T-helper 1 cell treated with Interleukin-12 subunit alpha and Interleukin-12 subunit beta and Interleukin-4 antibody, amounts not matched to agents 30 μg/mL and 1 μg/mL, for 36 hours (primary cell): ENCODE data around the gene GRIFIN.

Source experiments
- H3K27ac Mint-ChIP-seq: one replicate; pipeline ENCODE4 v1.8.0; 2021; ENCODE audit warnings: mild to moderate bottlenecking, mixed read lengths
- H3K27me3 Mint-ChIP-seq: one replicate; pipeline ENCODE4 v1.8.0; 2021; ENCODE audit warnings: low read depth, mixed read lengths
- H3K36me3 Mint-ChIP-seq: one replicate; pipeline ENCODE4 v1.8.0; 2021; ENCODE audit warnings: low read depth, mixed read lengths
- H3K4me1 Mint-ChIP-seq: one replicate; pipeline ENCODE4 v1.8.0; 2021; ENCODE audit warnings: low read depth, mixed read lengths
- H3K4me3 Mint-ChIP-seq: one replicate; pipeline ENCODE4 v1.8.0; 2021; ENCODE audit warnings: mild to moderate bottlenecking, moderate library complexity, mixed read lengths
- H3K9me3 Mint-ChIP-seq: one replicate; pipeline ENCODE4 v1.8.0; 2021; ENCODE audit warnings: mixed read lengths

The GRIFIN gene

DNA sequence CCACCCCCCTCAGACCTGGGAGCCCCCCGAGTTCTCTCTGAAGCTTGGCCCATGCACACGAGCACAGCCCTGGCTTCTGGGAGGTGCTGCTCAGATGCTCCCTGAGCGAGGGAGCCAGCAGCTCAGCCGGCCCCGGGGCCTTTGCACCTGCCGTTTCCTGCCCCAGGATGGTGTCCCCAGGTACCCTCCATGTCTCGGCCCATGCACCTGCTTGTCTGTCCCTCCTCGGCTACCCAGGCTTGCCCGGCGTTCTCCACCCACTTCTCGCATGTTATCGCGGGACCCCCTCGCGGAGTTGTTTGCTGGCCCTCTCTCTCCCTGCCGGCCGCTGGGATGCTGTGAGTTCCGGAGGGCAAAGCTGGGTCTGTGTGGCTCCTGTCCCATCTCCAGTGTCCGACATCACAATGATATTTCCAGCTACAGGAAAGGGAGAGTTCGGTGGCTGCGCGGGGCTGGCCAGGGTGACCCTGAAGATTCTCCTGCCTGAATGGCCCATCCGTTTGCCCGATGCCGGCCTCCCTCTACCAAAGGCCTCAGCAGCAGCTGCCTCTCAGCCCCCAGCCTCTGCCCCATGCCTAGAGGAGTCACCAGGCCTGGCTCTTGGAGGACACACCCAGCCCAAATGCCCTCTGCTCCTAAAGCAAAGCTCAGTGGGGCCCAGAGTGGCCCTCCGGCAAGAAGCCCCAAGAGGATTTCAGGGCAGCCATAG is 31.2 kb upstream of the GRIFIN start:
- Mint-ChIP-seq H3K27me3 (no peaks in the 10 kb centered on the region), H3K4me3 (no peak overlapping the region), H3K9me3 (no peaks in the 10 kb centered on the region), H3K36me3 (no peaks in the 10 kb centered on the region), H3K27ac (no peak overlapping the region), H3K4me1 (peaks cover 24% of the 10 kb centered on the region)

DNA sequence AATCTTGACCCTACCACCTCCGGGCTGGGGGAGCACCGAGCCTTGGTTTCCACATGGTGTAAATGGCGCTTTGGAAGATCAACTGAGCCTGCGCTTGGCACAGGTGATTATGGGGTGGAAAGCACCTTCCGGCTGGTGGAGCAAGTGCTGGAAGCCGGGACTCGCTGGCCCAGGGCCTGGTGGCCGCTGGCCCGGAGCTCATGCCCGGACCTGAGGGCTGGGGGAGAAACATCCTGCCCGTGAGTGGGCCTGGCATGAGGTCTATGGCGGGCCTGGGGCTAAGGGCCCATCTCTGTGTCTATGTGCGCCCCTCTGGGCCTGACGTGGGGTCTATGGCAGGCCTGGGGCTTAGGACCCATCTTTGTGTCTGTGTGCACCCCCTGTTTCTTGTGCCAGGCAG is 29.2 kb upstream of the GRIFIN start:
- no peak overlapping the region for H3K27ac Mint-ChIP-seq
- no peaks in the 10 kb centered on the region for H3K36me3 Mint-ChIP-seq
- H3K9me3 Mint-ChIP-seq, result no peaks in the 10 kb centered on the region
- no peak overlapping the region for H3K4me3 Mint-ChIP-seq
- H3K4me1 Mint-ChIP-seq, result peaks cover 14% of the 10 kb centered on the region
- peaks cover 5% of the 10 kb centered on the region for H3K27me3 Mint-ChIP-seq

DNA sequence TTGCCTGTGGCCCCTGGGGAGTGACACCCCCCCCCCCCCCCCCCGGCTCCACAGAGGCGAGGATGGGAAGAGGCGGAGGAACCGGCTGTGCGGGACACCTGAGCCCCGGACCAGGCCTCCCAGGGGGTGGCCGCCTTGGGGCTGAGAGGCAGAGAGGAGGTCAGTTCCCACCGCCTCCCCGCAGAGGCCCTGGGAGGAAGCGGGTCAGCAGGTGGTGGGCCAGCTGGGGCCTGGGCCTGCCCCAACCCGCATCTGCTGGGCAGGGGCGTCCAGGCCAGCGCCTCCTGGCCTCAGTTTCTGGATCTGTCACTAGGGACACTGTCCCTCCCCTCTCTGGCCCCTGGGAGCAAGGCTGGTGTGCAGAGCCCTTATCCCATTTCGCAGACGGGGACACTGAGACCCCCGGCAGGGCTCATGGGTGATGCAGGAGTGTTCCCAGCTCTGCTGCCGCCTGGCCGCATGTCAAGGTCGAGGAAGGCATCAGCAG is 28.7 kb upstream of the GRIFIN start:
- H3K27me3 Mint-ChIP-seq, result peaks cover 5% of the 10 kb centered on the region
- no peaks in the 10 kb centered on the region for H3K9me3 Mint-ChIP-seq
- peaks cover 12% of the 10 kb centered on the region for H3K4me1 Mint-ChIP-seq
- no peak overlapping the region for H3K27ac Mint-ChIP-seq
- H3K36me3 Mint-ChIP-seq, result no peaks in the 10 kb centered on the region
- no peak overlapping the region for H3K4me3 Mint-ChIP-seq

DNA sequence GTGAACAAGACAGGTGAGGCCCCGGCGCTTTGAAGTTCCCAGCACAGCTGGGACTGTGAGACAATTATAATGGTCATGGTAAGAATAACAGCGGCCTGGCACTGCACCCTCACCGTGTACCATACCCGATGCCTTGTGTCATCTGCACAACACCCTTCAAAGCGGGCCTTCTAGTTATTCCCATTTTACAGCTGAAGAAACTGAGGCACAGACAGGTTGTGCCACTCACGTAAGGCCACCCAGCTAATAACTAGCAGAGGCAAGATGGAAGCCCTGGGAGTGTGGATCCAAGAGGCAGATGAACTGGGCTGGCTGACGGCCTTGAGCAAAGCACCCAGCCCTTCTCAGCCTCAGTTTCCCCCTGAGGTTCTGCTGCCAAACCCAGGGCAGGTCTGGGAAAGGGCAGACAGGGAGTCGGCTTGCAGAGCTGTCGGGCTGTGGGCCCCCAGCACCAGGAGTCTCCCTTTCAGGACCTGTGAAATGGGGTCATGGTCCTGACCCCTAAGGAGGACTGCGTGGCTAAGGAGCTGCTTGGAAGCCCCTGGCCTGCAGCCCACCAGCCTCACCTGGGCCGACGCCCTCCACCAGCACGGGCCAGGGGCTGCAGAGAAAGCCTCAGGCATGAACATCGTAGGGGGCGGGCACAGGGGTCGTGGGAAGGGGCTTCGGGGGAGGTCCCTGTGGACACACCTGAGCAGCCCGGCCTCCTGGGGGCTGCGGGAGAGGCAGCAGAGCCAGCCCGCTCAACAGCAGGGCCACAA is 28.1 kb upstream of the GRIFIN start:
- Mint-ChIP-seq H3K4me1 (peaks cover 12% of the 10 kb centered on the region), H3K4me3 (no peak overlapping the region), H3K27me3 (peaks cover 5% of the 10 kb centered on the region), H3K36me3 (no peaks in the 10 kb centered on the region), H3K27ac (no peak overlapping the region), H3K9me3 (no peaks in the 10 kb centered on the region)

DNA sequence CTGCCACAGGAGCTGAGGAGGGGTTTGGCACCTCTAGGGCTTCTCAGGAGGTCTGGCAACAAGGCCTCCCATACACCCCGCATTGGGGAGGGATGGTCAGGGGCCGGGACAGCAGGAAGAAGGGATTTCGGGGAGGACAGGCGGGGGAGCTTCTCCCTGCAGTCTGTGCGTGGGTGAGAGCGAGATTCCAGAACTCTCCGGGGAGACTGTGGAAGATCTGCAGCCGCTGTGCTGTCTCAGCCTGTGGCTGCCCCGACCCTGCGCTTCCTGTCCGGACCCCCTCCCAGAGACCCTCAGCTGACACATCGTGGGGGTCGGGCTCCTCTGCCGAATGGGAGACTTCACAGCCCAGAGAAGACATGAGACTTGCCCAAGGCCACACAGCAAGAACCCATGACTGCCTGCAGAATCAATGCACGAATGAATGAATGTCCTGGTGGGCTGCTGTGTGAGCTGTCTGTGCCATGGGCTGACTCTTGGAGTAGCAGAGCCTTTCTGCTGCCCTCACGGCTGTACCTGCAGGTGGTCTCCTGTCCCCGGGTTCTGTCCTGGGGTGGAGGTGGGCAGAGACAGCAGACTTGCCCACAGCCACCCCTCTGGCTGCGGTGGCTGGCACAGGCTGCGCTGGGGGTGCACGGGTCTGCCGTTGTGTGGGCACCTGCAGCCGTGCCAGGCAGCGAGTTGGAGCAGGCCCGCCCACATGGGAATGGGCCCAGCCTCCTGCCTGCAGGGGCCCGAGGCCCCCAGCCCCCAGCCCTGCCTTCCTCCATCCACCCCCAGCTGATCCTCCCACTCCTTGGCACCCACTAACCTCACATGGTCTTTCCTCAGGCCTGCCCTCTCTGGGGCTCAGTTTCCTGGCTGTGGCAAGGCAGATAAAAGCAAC is 27.1 kb upstream of the GRIFIN start:
- H3K36me3 Mint-ChIP-seq, result no peaks in the 10 kb centered on the region
- H3K4me3 Mint-ChIP-seq, result no peak overlapping the region
- H3K27ac Mint-ChIP-seq, result no peak overlapping the region
- H3K4me1 Mint-ChIP-seq, result peaks cover 2% of the 10 kb centered on the region
- peaks cover 5% of the 10 kb centered on the region for H3K27me3 Mint-ChIP-seq
- no peaks in the 10 kb centered on the region for H3K9me3 Mint-ChIP-seq

DNA sequence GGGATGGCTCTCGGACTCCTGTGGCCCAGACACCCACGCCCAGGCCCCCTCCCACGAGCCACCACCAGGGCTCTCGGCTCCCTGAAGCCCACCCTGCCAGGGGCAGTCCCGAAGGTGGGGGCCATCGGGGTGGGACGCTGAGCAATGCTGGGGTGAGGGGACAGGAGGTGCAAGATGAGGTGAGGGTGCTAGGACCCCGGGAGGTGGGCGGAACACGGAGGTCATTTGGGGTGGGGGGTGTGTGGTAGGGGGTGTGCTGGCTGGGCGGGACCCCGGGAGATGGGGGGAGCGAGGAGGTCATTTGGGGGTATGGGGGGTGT is 26.4 kb upstream of the GRIFIN start:
- no peak overlapping the region for H3K27ac Mint-ChIP-seq
- no peaks in the 10 kb centered on the region for H3K9me3 Mint-ChIP-seq
- no peaks in the 10 kb centered on the region for H3K36me3 Mint-ChIP-seq
- H3K27me3 Mint-ChIP-seq, result peaks cover 5% of the 10 kb centered on the region
- H3K4me1 Mint-ChIP-seq, result no peaks in the 10 kb centered on the region
- no peak overlapping the region for H3K4me3 Mint-ChIP-seq

DNA sequence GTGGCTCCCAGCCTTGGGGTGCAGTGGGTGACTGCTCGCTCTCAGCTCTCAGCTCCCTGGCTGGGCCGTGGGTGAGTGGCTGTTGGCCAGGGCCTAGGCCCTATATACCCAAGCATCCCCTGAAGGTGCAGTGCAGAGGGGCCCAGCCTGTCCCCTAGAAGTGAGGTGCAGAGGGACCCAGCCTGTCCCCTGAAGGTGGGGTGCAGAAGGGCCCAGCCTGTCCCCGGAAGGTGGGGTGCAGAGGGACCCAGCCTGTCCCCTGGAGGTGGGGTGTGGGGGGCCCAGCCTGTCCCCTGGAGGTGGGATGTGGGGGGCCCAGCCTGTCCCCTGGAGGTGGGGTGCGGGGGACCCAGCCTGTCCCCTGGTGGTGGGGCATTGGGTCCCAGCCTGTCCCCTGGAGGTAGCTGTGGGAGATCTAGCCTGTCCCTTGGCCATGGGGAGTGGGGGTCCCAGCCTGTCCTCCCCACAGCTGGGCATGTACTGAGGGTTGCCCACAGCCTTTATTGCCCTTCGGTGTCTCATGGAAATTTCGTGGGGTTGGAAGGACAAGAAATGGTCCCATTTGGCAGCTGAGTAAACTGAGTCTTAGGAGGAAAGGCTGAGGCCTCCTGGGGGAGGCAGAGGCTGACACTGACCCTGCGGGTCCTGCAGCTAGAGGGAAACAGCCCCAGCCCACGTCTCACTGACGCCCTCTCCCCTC is 25.9 kb upstream of the GRIFIN start:
- Mint-ChIP-seq H3K27ac (no peak overlapping the region), H3K36me3 (no peaks in the 10 kb centered on the region), H3K9me3 (no peaks in the 10 kb centered on the region), H3K27me3 (peaks cover 5% of the 10 kb centered on the region), H3K4me1 (no peaks in the 10 kb centered on the region), H3K4me3 (no peak overlapping the region)

DNA sequence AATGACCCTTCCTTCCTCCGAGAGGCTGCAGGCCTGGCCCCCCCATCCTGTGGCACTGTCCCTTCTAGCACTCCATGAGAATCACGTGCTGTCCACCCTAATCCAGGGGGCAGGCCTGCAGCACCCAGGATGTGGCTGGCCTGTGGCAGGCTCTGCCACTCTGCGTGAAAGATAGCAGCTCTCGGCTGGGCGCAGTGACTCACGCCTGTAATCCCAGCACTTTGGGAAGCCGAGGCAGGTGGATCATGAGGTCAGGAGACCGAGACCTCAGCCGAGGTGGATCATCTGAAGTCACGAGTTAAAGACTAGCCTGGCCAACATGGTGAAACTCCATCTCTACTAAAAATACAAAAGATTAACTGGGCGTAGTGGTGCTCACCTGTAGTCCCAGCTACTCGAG is 24.5 kb upstream of the GRIFIN start:
- Mint-ChIP-seq H3K9me3 (no peaks in the 10 kb centered on the region), H3K4me3 (no peak overlapping the region), H3K27ac (no peak overlapping the region), H3K27me3 (peaks cover 5% of the 10 kb centered on the region), H3K4me1 (no peaks in the 10 kb centered on the region), H3K36me3 (no peaks in the 10 kb centered on the region)

DNA sequence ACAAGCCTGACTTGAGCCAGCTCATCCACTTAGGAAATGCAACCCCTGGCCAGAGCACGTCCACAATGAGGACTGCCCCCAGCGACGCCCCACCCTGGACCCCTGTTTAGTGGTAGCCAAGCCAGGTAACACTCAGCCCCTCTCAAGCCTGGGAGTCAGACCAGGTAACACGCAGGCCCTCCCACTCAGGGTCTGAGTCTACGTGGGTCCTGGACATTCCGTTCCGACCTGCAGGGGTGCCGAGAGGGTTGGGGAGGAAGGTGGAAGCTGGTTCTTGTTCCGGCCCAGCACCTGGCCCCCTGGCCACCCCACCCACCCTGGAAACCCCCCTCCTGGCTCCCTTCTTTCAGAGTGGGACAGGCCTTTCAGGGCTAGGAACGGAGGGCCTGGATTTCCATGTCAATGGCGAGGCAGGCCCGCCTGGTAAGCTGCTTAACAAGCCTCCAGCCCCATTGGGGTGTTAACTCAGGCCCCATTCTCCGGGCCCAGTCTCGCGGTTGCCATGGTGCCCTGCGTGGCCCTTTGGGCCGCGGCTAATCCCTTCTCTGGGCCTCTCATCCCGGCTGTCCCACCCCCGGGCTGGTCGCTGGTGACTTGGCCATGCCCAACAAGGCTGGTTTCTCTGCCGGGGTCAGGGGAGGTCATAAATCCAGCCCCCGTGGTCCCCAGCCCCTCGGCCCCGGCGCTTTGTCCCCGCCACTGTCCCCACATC is 23.7 kb upstream of the GRIFIN start:
- no peak overlapping the region for H3K4me3 Mint-ChIP-seq
- H3K4me1 Mint-ChIP-seq, result no peaks in the 10 kb centered on the region
- no peaks in the 10 kb centered on the region for H3K9me3 Mint-ChIP-seq
- H3K36me3 Mint-ChIP-seq, result no peaks in the 10 kb centered on the region
- H3K27ac Mint-ChIP-seq, result no peak overlapping the region
- H3K27me3 Mint-ChIP-seq, result peaks cover 5% of the 10 kb centered on the region

DNA sequence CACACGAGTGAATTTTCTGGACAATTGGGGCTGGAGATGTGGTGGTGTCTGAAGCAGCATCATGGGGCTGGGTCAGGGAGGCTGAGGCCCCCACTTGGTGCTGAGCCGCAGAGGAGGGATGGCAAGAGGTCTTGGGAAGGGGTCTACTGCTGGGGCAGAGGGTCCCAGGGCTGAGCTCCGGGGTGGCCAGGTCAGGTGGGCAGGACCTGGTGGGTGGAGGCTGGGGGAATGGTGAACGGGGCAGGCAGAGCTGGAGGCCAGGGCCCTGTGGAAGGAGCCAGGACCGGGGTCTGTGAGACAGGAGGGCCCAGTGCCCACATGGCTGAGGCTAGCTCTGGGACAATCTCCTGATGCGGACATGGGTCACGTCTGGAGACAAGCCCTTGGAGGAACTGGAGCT is 23.0 kb upstream of the GRIFIN start:
- Mint-ChIP-seq H3K4me3 (no peak overlapping the region), H3K4me1 (no peaks in the 10 kb centered on the region), H3K27me3 (peaks cover 5% of the 10 kb centered on the region), H3K27ac (no peak overlapping the region), H3K36me3 (no peaks in the 10 kb centered on the region), H3K9me3 (no peaks in the 10 kb centered on the region)

DNA sequence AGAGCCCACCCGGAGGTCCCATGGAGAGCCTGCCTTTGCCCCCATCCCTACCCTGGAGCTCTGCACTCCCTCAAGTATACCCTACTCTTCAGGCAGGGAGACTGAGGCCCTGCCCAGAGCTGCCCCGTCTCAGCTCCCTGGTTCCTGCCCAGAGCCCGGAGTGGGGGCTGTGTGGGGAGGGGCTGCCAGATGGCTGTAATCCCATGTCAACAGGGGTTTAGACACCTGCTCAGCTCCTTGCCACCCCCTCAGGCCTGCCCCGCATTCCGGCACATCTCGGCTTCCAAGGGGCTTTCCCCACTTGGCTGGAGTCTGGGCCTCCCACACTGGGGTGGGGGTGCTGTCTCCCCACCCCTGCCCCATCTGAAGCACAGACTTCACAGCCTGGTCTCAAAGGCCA is 22.5 kb upstream of the GRIFIN start:
- Mint-ChIP-seq H3K9me3 (no peaks in the 10 kb centered on the region), H3K27ac (no peak overlapping the region), H3K4me3 (no peak overlapping the region), H3K27me3 (peaks cover 5% of the 10 kb centered on the region), H3K4me1 (no peaks in the 10 kb centered on the region), H3K36me3 (no peaks in the 10 kb centered on the region)

DNA sequence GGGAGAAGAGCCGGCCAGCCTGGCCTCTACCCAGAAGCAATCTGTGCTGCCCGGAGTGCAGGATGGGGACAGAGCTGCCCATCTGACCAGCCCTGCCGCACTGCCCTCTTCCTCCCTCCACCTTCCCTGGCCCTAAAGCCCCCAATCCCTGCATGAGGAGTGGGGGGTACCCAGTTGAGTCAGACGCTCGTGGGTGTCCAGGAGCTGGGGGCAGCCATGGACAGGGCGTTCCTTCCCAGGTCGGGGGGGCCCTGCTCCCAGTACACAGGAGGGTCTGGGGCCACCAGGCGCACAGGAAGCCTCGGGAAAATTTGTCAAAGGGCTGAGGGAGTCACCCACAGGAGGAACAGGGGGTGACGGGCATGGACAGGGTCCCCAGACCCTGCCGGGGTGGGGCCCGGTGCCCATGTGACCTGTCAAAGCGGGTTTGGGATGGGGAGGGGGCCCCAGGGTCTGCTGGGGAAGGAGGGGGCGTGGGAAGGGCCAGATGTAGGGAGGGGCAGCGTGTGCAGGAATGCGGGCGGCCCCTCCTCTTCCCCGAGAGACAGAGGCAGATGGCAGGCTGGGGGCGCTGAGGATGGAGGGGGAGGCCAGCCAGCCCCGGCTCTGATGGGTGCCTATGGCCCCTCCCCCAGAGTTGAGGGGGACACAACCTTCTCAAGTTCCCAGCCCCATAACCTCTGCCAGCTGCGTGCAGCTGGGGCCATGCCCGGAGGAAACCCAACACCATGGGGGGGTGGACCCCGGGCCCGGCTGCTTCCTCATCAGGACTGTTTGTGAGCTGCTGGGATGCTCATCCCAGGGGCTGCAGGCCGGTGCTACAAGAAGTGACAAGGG is 21.5 kb upstream of the GRIFIN start:
- Mint-ChIP-seq H3K4me3 (no peak overlapping the region), H3K9me3 (no peaks in the 10 kb centered on the region), H3K36me3 (no peaks in the 10 kb centered on the region), H3K27me3 (peaks cover 5% of the 10 kb centered on the region), H3K4me1 (no peaks in the 10 kb centered on the region), H3K27ac (no peak overlapping the region)

DNA sequence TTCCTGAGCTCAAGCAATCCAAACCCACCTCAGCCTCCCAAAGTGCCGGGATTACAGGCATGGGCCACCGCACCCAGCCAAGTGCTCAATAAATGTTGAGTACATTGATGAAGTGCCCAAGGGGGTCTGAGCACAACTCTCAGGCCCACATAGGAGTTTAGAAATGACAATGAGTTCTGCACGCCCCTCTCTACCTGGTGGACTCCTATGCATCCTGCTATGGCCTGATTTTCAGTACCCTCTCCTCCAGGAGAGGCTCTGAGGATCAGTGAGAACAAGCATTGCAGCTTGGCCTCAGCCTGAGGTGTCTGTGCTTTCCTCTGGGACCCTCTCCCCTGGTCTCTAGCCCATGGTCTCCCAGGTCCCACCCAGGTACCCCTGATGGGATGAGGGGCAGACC is 20.9 kb upstream of the GRIFIN start:
- H3K27me3 Mint-ChIP-seq, result peaks cover 5% of the 10 kb centered on the region
- H3K4me1 Mint-ChIP-seq, result no peaks in the 10 kb centered on the region
- H3K36me3 Mint-ChIP-seq, result no peaks in the 10 kb centered on the region
- no peak overlapping the region for H3K4me3 Mint-ChIP-seq
- H3K9me3 Mint-ChIP-seq, result no peaks in the 10 kb centered on the region
- no peak overlapping the region for H3K27ac Mint-ChIP-seq
